PC-9 (cell line): Measurements from ENCODE around the gene NOC4L. TPM values are rescaled to one million over a fixed set of nuclear protein-coding genes. Genes with fewer than 3 reads are reported as not detected.

Experiments used
- BruUV-seq: library from RNA; stranded (reverse); fragments of 400-500 nt; replicated peaks from 2 replicates; lab custom pipeline; 2021; lab: Mats Ljungman, UMichigan
- CTCF ChIA-PET: fragments of 300-600 bp; sonication (Branson Sonifier 250); formaldehyde crosslinking; loops from one replicate; lab custom pipeline; 2022; ENCODE audit warnings: antibody characterized with exemption; lab: Charles Lee
- POLR2A ChIA-PET: fragments of 300-600 bp; sonication (Branson Sonifier 250); formaldehyde crosslinking; loops from one replicate; lab custom pipeline; 2022; ENCODE audit warnings: antibody characterized with exemption; ENCODE audit not compliant: unreplicated experiment; lab: Charles Lee
- DNase-seq, 2 experiments: peaks; one replicate each; pipeline versions ENCODE4 v3.0.0 to v3.0.0-alpha.2; 2015 to 2022; ENCODE audit warnings: mixed read lengths in 1 of 2
- H2AFZ ChIP-seq: fragments of 200-600 bp; sonication (generic); 2 replicates; pipeline ENCODE4 v1.8.1; 2017; ENCODE audit warnings: antibody characterized with exemption
- H3F3A ChIP-seq: fragments of 200-600 bp; sonication (generic); 2 replicates; pipeline ENCODE4 v1.8.1; 2017; ENCODE audit warnings: antibody characterized with exemption, mild to moderate bottlenecking, low read depth; ENCODE audit not compliant: insufficient read depth
- H3K27ac ChIP-seq: fragments of 200-600 bp; sonication (generic); 2 replicates; pipeline ENCODE4 v1.6.1; 2016; ENCODE audit warnings: mixed run types
- H3K27me3 ChIP-seq: fragments of 200-600 bp; sonication (generic); 2 replicates; pipeline ENCODE4 v1.6.1; 2016; ENCODE audit warnings: low read depth, mixed run types; ENCODE audit not compliant: insufficient read depth
- H3K36me3 ChIP-seq: fragments of 200-600 bp; sonication (generic); 2 replicates; pipeline ENCODE4 v1.6.1; 2016; ENCODE audit warnings: low read depth, mixed run types
- H3K4me1 ChIP-seq: fragments of 200-600 bp; sonication (generic); replicated peaks from 2 replicates; pipeline ENCODE4 v1.6.1; 2016; ENCODE audit warnings: mixed run types; ENCODE audit not compliant: insufficient read depth
- H3K4me2 ChIP-seq: fragments of 200-600 bp; sonication (generic); 2 replicates; pipeline ENCODE4 v1.6.1; 2017; ENCODE audit warnings: mixed run types
- H3K4me3 ChIP-seq: fragments of 200-600 bp; sonication (generic); 2 replicates; pipeline ENCODE4 v1.6.1; 2016; ENCODE audit warnings: mixed run types
- H3K79me2 ChIP-seq: fragments of 200-600 bp; sonication (generic); 2 replicates; pipeline ENCODE4 v1.6.1; 2017; ENCODE audit warnings: low read depth, mixed run types
- H3K9me2 ChIP-seq: fragments of 200-600 bp; sonication (generic); 2 replicates; pipeline ENCODE4 v1.8.1; 2017; ENCODE audit warnings: mild to moderate bottlenecking; ENCODE audit not compliant: insufficient read depth
- H3K9me3 ChIP-seq: fragments of 200-600 bp; sonication (generic); 2 replicates; pipeline ENCODE4 v1.8.1; 2016; ENCODE audit warnings: low read depth; ENCODE audit not compliant: insufficient read depth
- H4K20me1 ChIP-seq: fragments of 200-600 bp; sonication (generic); 2 replicates; pipeline ENCODE4 v1.8.1; 2017; ENCODE audit not compliant: insufficient read depth
- CTCF ChIP-seq: fragments of 200-600 bp; sonication (generic); conservative IDR thresholded peaks from 2 replicates; pipeline ENCODE4 v1.6.1; 2017; ENCODE audit warnings: mixed run types, antibody characterized with exemption, mild to moderate bottlenecking, moderate library complexity
- EZH2 ChIP-seq: fragments of 200-600 bp; sonication (generic); IDR thresholded peaks from 2 replicates; pipeline ENCODE4 v1.8.0; 2017; ENCODE audit warnings: antibody characterized with exemption, low read depth
- intact Hi-C: fragments of 100-400 bp; cut with micrococcal nuclease; formaldehyde crosslinking; loops from one replicate; pipeline ENCODE4 v1.10.0; 2022; ENCODE audit not compliant: unreplicated experiment
- total RNA-seq: library from RNA; stranded (reverse); gene quantifications from 2 replicates; pipeline ENCODE4 v1.2.3, GENCODE V29; 2021

The NOC4L gene
- total RNA-seq, 1 experiment from 2014 or later, result 27.1 TPM

DNA sequence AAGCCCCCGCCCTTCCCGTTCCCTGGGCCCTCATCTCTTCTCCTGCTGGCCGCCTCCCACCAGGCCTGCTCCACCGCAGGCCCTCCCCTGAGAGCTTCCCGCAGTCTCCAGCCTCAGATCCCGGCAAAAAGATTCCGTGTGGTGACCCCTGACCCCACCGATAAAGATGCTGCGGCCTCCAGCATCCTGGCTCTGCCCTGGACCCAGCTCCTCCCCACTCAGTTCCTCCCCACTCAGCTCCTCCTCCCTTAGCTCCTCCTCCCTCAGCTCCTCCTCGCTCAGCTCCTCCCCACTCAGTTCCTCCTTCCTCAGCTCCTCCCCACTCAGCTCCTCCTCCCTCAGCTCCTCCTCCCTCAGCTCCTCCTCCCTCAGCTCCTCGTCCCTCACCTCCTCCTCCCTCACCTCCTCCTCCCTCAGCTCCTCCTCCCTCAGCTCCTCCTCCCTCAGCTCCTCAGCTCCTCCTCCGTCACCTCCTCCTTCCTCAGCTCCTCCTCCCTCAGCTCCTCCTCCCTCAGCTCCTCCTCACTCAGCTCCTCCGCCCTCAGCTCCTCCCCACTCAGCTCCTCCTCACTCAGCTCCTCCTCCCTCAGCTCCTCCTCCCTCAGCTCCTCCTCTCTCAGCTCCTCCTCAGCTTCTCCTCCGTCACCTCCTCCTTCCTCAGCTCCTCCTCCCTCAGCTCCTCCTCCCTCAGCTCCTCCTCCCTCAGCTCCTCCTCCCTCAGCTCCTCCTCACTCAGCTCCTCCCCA lies 17.0 kb downstream of the NOC4L start:
- no peaks in the 10 kb centered on the region for H3K27me3 ChIP-seq
- no peaks in the 10 kb centered on the region; the same call in 1 of the 2 replicates for H4K20me1 ChIP-seq
- H3K9me3 ChIP-seq, result no peaks in the 10 kb centered on the region
- TF ChIP-seq EZH2 (no peak), CTCF (no peak)
- peaks cover 23% of the 10 kb centered on the region for H3F3A ChIP-seq
- no peaks in the 10 kb centered on the region for H3K9me2 ChIP-seq
- no peaks in the 10 kb centered on the region for H3K4me1 ChIP-seq
- no peak overlapping the region for H3K4me2 ChIP-seq
- no peak overlapping the region for H3K27ac ChIP-seq
- no peak overlapping the region for H2AFZ ChIP-seq
- intact Hi-C loops, result no loop called here
- BruUV-seq, result no TSS peak
- ChIA-PET CTCF (interaction anchor here (0.8 kb wide), 1 partner anchor 123 kb away, joined by 20 read pairs; no protein-coding TSS in a partner anchor), POLR2A (interaction anchor here (0.9 kb wide), 1 partner anchor 253 kb away, joined by 7 read pairs; no protein-coding TSS in a partner anchor)
- no peak overlapping the region for H3K4me3 ChIP-seq
- no peaks in the 10 kb centered on the region for H3K79me2 ChIP-seq
- no peak for DNase-seq
- peaks cover 16% of the 10 kb centered on the region for H3K36me3 ChIP-seq

DNA sequence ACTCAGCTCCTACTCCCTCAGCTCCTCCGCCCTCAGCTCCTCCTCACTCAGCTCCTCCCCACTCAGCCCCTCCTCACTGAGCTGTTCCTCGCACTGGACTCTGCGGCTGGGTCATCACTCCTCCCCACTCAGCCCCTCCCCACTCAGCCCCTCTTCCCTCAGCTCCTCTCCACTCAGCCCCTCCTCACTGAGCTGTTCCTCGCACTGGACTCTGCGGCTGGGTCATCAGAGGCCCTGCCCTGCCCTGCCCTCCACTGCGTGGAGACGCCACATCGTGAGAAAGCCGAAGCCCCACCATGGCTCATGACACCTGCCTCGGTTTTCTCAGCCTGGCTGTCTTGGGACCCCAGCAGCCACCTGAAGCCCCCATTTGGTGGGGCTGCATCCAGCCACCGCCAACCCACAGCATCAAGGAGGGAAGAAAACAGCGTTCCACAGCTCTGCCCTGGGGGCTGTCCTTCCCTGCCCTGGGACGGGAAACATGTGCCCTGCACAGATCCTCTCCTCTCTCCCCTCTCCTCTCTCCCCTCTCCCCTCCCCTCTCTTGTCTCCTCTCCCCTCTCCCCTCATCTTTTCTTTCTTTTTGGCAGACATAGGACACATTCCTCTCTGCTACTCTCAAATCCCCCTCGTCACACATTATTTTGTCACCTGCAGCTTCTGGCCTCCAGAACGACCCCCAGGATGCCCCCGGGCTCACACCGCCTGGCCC lies 17.7 kb downstream of the NOC4L start:
- no peak overlapping the region for H3K4me3 ChIP-seq
- no TSS peak for BruUV-seq
- H3F3A ChIP-seq, result peaks cover 17% of the 10 kb centered on the region
- H3K9me2 ChIP-seq, result no peaks in the 10 kb centered on the region
- no peaks in the 10 kb centered on the region for H3K79me2 ChIP-seq
- H3K4me2 ChIP-seq, result no peak overlapping the region
- CTCF ChIA-PET, result interaction anchor here (0.8 kb wide), 1 partner anchor 123 kb away, joined by 20 read pairs; no protein-coding TSS in a partner anchor
- TF ChIP-seq CTCF (no peak), EZH2 (no peak)
- H3K36me3 ChIP-seq, result peaks cover 9% of the 10 kb centered on the region
- POLR2A ChIA-PET, result interaction anchor here (0.9 kb wide), 1 partner anchor 252 kb away, joined by 7 read pairs; no protein-coding TSS in a partner anchor
- H3K27me3 ChIP-seq, result no peaks in the 10 kb centered on the region
- no peak for DNase-seq
- no peaks in the 10 kb centered on the region for H3K4me1 ChIP-seq
- no peak overlapping the region for H3K27ac ChIP-seq
- H3K9me3 ChIP-seq, result no peaks in the 10 kb centered on the region
- H4K20me1 ChIP-seq, result no peaks in the 10 kb centered on the region; the same call in 1 of the 2 replicates
- intact Hi-C loops, result no loop called here
- no peak overlapping the region for H2AFZ ChIP-seq

GRCh38 chr12:132162508-132163031 lies 18.3 kb downstream of the NOC4L start:
- DNase-seq, result no peak
- intact Hi-C loops, result no loop called here
- POLR2A ChIA-PET, result interaction anchor here (0.7 to 0.9 kb wide), 2 partner anchors 45 to 251 kb away, joined by 4 to 7 read pairs; no protein-coding TSS in a partner anchor
- H3K27ac ChIP-seq, result no peak overlapping the region
- no peaks in the 10 kb centered on the region for H3K4me1 ChIP-seq
- no peaks in the 10 kb centered on the region for H3K9me2 ChIP-seq
- no peaks in the 10 kb centered on the region for H3K27me3 ChIP-seq
- no peak overlapping the region for H3K4me3 ChIP-seq
- H3K9me3 ChIP-seq, result no peaks in the 10 kb centered on the region
- H2AFZ ChIP-seq, result no peak overlapping the region
- H3K79me2 ChIP-seq, result no peaks in the 10 kb centered on the region
- no peaks in the 10 kb centered on the region; the same call in 1 of the 2 replicates for H4K20me1 ChIP-seq
- CTCF ChIA-PET, result no interaction called here
- TF ChIP-seq CTCF (no peak), EZH2 (no peak)
- peaks cover 5% of the 10 kb centered on the region for H3K36me3 ChIP-seq
- H3K4me2 ChIP-seq, result no peak overlapping the region
- peaks cover 11% of the 10 kb centered on the region; the same call in 1 of the 2 replicates for H3F3A ChIP-seq
- BruUV-seq, result no TSS peak
